Osteocyte (in vitro differentiated cells): ENCODE results near the gene SRD5A3. TPM values are rescaled to one million over a fixed set of nuclear protein-coding genes. Genes with fewer than 3 reads are reported as not detected.

Experiments used
- DNase-seq: peaks from one replicate; pipeline ENCODE4 v3.0.0; 2021; ENCODE audit warnings: mixed read lengths; ENCODE audit not compliant: unreplicated experiment; ENCODE audit errors: extremely low spot score
- H3K27ac Mint-ChIP-seq: one replicate; pipeline ENCODE4 v1.8.0; 2021; ENCODE audit warnings: mild to moderate bottlenecking, mixed read lengths; ENCODE audit not compliant: unreplicated experiment
- H3K27me3 Mint-ChIP-seq: one replicate; pipeline ENCODE4 v1.8.0; 2021; ENCODE audit warnings: mixed read lengths; ENCODE audit not compliant: unreplicated experiment
- H3K36me3 Mint-ChIP-seq: one replicate; pipeline ENCODE4 v1.8.0; 2021; ENCODE audit warnings: mixed read lengths; ENCODE audit not compliant: unreplicated experiment
- H3K4me1 Mint-ChIP-seq: one replicate; pipeline ENCODE4 v1.8.0; 2021; ENCODE audit warnings: mixed read lengths; ENCODE audit not compliant: unreplicated experiment
- H3K4me3 Mint-ChIP-seq: one replicate; pipeline ENCODE4 v1.8.0; 2021; ENCODE audit warnings: mild to moderate bottlenecking, moderate library complexity, mixed read lengths; ENCODE audit not compliant: unreplicated experiment
- H3K9me3 Mint-ChIP-seq: one replicate; pipeline ENCODE4 v1.8.0; 2021; ENCODE audit warnings: mixed read lengths; ENCODE audit not compliant: unreplicated experiment
- total RNA-seq: library from RNA; stranded (reverse); gene quantifications from 2 replicates; pipeline ENCODE4 v1.2.1, GENCODE V29; 2021
- TF ChIP-seq, protein P1 (sequence below): fragments of 200-600 bp; sonication (generic); IDR thresholded peaks from 2 replicates; pipeline ENCODE4 v1.5.0; 2021; ENCODE audit warnings: antibody characterized with exemption, mild to moderate bottlenecking, moderate library complexity

Gene SRD5A3
- total RNA-seq, 1 donor from 2014 or later: 19.8 TPM

DNA sequence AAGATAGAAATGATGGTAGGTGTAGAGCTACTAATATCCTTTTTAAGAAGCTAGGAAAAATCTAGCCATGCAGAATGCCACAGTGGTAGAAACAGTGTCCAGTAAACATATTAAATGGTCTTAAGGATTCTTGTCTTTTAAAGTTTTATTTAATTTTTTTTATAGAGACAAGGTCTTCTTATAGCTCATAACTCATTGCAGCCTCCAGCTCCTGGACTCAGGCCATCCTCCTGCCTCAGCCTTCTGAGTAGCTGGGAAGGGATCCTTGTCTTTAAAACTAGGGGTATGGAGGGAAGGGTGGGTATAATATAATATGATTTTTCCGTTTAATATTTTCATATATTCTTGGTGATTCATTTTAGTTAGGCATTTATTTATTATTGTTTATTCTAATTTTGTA lies 53.5 kb downstream of the SRD5A3 start:
- H3K27ac Mint-ChIP-seq: peak overlapping the region; percentile 97
- TF ChIP-seq, protein P1, sequence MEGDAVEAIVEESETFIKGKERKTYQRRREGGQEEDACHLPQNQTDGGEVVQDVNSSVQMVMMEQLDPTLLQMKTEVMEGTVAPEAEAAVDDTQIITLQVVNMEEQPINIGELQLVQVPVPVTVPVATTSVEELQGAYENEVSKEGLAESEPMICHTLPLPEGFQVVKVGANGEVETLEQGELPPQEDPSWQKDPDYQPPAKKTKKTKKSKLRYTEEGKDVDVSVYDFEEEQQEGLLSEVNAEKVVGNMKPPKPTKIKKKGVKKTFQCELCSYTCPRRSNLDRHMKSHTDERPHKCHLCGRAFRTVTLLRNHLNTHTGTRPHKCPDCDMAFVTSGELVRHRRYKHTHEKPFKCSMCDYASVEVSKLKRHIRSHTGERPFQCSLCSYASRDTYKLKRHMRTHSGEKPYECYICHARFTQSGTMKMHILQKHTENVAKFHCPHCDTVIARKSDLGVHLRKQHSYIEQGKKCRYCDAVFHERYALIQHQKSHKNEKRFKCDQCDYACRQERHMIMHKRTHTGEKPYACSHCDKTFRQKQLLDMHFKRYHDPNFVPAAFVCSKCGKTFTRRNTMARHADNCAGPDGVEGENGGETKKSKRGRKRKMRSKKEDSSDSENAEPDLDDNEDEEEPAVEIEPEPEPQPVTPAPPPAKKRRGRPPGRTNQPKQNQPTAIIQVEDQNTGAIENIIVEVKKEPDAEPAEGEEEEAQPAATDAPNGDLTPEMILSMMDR: no peak
- H3K36me3 Mint-ChIP-seq: peaks cover 25% of the 10 kb centered on the region
- H3K9me3 Mint-ChIP-seq: no peaks in the 10 kb centered on the region
- peak overlapping the region; percentile 96 for H3K4me3 Mint-ChIP-seq
- DNase-seq: no peak
- peaks cover 49% of the 10 kb centered on the region for H3K4me1 Mint-ChIP-seq
- H3K27me3 Mint-ChIP-seq: no peaks in the 10 kb centered on the region

DNA sequence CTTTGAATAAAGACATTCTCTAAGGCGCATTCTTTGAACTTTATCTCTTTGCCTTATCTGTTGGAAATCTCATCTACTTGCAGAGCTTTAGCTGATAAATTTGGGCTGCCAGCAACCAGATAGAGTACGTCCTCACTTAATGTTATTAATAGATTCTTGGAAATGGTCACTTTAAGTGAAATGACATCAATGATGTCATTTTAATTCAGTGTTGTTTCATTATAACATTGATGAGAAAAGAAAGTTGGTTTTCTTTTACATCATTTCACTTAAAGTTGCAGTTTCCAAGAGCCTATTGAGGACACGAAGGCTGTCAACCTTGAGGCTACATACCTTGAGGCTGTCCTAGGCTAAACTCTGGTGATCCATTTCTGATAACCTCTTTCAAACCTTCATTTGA lies 59.0 kb downstream of the SRD5A3 start:
- no peak for DNase-seq
- H3K27me3 Mint-ChIP-seq: no peaks in the 10 kb centered on the region
- no peak overlapping the region for H3K4me3 Mint-ChIP-seq
- TF ChIP-seq, protein P1: no peak
- no peaks in the 10 kb centered on the region for H3K9me3 Mint-ChIP-seq
- H3K36me3 Mint-ChIP-seq: peaks cover 38% of the 10 kb centered on the region
- peaks cover 41% of the 10 kb centered on the region for H3K4me1 Mint-ChIP-seq
- no peak overlapping the region for H3K27ac Mint-ChIP-seq

DNA sequence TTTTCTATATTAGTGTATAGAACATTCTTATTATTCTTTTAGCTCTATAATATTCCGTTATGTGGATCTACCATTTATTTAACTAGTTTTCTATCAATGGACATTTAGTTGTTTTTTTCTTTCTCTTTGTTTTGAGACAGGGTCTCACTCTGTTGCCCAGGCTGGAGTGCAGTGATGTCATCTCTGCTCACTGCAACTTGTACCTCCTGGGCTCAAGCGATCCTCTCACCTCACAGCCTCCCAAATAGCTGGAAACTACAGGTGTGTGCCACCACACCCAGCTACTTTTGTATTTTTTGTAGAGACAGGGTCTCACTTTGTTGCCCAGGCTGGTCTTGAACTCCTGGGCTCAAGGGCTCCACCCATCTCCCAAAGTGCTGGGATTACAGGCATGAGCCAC lies 60.5 kb downstream of the SRD5A3 start:
- H3K27me3 Mint-ChIP-seq: no peaks in the 10 kb centered on the region
- TF ChIP-seq, protein P1: no peak
- H3K36me3 Mint-ChIP-seq: peaks cover 28% of the 10 kb centered on the region
- no peak overlapping the region for H3K4me3 Mint-ChIP-seq
- no peak for DNase-seq
- H3K4me1 Mint-ChIP-seq: peaks cover 34% of the 10 kb centered on the region
- no peaks in the 10 kb centered on the region for H3K9me3 Mint-ChIP-seq
- H3K27ac Mint-ChIP-seq: no peak overlapping the region

DNA sequence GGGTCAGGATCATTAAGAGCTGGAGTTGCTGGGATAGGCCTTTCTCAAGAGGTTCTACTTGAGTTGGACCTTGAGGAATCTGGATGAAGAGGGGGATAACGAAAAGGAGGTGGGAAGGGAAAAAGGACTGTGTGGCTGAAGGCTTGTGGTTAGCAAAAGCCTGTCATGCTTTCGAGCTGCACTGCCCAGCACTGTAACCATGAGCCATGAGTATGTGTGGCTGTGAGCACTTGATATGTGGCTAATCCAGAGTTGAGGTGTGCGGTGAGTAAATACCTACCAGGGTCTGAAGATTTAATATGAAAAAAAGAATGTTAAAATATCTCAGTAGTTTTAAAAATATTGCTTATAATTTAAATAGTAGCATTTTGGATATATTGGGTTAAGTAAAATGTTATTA lies 61.1 kb downstream of the SRD5A3 start:
- Mint-ChIP-seq H3K36me3 (peaks cover 30% of the 10 kb centered on the region), H3K4me1 (peaks cover 36% of the 10 kb centered on the region), H3K9me3 (no peaks in the 10 kb centered on the region), H3K4me3 (no peak overlapping the region), H3K27ac (no peak overlapping the region), H3K27me3 (no peaks in the 10 kb centered on the region)
- DNase-seq: no peak
- TF ChIP-seq, protein P1: no peak

DNA sequence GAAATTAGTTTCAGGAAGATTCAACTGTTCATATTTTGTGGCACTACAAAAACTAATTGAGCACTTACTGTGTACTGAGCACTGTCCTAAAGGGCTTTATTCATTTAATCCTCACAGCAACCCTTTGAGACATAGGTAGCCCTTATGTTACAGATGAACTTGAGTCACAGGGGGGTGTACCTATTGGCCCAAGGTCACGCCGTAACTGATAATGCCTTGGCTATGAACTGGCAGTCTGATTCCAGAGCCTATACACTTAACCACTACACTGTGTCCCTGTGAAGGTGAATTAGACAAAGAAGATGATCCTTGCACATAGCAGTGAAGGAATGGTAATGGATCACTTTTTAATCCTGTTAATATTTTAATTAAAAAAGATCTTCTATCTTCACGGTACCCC lies 61.7 kb downstream of the SRD5A3 start:
- no peaks in the 10 kb centered on the region for H3K27me3 Mint-ChIP-seq
- no peak overlapping the region for H3K27ac Mint-ChIP-seq
- peaks cover 30% of the 10 kb centered on the region for H3K36me3 Mint-ChIP-seq
- peaks cover 36% of the 10 kb centered on the region for H3K4me1 Mint-ChIP-seq
- no peaks in the 10 kb centered on the region for H3K9me3 Mint-ChIP-seq
- TF ChIP-seq, protein P1: no peak
- H3K4me3 Mint-ChIP-seq: no peak overlapping the region
- no peak for DNase-seq
